HuH-7.5 (cell line): ENCODE data around the gene CST11.

Experiments
- DNase-seq: peaks from one replicate; pipeline ENCODE4 v3.0.0; 2011; ENCODE audit warnings: low spot score

The CST11 gene

GRCh38 chr20:23453549-23454543 lies 1.2 kb upstream of the CST11 start:
- DNase-seq = no peak

- DNase-seq = no peak
These were observed 654 bp downstream of the CST11 start for GRCh38 chr20:23451956-23452487.

DNA sequence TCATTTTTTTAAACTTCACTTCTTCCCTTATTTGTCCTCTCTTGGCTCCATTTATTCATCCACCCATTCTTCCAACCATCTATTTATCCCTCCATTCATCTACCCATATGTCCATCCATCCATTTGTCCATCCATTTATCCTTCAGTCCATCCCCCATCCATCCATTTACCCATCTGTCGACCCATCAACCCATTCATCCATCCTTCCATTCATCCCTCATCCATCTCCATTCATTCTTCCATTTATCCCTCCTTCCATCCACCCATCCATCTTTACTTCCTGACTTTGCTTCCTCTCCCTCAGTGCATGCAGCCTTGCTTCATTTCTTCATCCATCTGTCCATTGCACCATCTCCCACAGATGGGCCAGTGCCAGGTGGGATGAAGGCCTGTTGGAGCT lies 1.8 kb downstream of the CST11 start:
- no peak for DNase-seq

DNA sequence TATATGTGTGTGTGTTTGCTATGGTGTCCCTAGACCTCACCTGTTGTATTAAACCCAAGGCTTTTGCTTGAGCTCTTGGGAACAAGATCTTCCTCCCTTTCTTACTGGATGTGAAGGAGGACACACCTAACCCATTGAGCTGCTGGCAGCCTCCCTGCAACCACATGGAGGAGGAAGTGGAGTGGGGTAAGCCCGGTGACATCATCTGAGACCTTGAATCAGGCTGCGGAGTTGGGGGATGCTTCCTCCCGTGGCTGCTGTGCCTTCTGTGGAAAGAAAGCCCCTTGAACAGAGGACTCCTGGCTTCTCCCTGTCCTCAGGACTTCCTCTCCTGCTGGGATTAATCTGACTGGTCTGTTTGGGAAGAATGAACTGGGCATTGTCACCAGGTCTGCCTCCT lies 3.3 kb downstream of the CST11 start:
- no peak for DNase-seq

GRCh38 chr20:23448167-23448566 lies 4.5 kb downstream of the CST11 start:
- no peak for DNase-seq

GRCh38 chr20:23446505-23446904 lies 6.2 kb downstream of the CST11 start:
- DNase-seq = peak; percentile 35

DNA sequence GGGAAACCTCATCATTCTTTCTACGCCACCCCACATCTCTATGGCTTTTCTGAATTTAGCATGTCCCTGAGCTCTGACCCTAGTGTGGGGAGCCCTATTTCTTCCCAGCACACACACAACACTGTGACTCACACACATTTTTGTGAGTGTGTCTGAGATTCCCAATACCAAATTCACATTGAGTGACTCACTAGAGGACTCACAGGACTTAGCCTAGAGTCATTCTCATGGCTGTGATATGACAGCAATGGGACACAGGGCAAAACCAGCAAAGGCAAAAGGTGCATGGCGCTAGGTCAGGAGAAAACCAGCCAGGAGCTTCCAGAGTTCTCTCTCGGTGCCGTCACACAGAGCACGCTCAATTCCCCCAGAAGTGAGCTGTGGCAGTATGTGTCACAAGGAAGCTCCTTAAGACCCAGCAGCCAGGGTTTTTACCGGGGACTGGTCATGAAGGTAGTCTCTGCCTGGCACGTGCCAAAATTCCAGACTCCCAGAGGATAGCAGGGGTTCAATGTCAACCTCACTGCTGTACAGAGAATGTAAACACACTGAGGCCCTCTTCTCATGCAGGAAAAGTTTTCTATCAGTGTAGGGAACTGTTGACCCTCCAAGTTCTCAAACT lies 7.0 kb downstream of the CST11 start:
- DNase-seq = no peak

GRCh38 chr20:23444859-23445258 lies 7.8 kb downstream of the CST11 start:
- no peak for DNase-seq

DNA sequence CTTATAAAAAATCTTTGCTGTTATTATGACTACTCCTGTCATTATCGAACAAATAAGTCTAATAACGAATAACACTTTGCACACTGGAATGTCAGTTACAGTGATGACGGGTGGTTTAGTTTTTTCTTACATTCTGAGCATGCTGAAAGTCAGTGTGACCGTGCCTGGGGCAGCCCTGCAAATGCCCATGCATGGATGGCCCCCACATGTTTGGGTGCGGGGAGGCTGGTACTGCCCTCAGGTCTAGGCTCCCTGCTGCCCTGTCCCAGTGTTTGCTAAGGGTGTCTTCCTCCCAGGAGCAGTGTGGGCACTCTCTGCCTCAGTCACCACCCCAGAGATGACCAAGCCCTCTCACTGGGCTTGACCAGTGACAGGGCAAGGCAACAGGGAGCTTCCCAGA lies 10.2 kb downstream of the CST11 start:
- no peak for DNase-seq

GRCh38 chr20:23441850-23442313 lies 10.8 kb downstream of the CST11 start:
- DNase-seq = peak; percentile 79

DNA sequence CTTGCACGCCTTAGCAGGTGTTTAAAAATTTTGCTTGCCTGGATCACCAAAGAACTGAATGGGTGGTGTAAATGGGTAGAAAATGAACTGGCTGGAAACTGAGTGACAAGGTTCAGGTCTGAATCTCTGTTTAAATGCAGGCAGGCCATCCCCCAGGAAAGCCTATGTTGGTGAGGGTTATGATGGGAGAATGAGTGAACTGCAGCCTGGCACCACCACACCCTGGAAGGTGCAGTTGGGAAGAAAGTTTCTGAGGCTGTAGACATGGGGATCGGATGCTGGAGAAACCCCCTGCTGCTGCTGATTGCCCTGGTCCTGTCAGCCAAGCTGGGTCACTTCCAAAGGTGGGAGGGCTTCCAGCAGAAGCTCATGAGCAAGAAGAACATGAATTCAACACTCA lies 12.7 kb downstream of the CST11 start:
- no peak for DNase-seq

DNA sequence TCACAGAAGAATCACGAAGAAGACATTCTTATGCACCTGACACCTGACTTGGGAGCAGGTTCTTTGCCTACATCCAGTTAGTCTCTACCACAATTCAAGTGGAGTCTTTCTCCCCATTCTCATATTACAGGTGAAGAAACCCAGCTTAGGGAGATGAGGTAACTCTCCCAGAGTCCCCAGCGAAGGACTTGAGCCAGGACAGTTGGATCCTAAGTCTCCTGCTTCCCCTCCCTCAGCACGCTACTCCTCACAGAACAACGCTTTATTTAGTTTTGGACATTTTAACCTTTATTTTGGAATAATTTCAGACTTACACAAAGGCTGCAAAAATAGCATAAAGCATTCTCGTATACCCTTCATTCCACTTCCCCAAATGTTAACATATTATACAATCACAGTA lies 14.0 kb downstream of the CST11 start:
- DNase-seq = no peak

DNA sequence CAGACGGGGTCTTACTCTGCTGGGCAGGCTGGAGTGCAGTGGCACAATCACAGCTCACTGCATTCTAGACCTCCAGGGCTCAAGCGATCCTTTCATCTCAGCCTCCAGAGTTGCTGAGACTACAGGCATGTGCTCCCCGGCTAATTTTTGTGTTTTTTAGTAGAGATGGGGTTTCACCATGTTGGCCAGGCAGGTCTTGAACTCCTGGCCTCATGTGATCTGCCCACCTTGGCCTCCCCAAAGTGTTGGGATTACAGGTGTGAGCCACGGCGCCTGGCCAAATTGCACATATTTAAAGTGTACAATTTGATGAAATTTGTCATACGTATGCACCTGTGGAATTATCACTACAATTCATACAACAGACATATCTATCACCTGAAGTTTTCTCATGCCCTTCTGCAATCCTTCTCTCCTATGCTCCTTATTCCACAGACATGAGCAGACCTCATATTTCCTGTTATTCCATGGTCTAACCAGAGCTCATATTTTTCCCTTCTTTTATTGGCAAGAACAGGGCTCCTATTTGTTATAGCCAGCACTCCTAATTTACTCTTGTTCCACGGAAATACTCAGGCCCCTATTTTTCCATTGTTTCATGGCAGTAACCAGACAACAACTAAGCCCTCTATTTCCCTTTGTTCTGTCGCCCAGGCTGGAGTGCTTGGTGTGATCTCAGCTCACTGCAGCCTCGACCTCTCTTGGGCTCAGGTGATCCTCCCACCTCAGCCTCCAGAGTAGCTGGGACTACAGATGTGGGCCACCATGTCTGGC lies 15.4 kb downstream of the CST11 start:
- no peak for DNase-seq

- DNase-seq = no peak
These were observed 16.0 kb downstream of the CST11 start for GRCh38 chr20:23436681-23437080.

DNA sequence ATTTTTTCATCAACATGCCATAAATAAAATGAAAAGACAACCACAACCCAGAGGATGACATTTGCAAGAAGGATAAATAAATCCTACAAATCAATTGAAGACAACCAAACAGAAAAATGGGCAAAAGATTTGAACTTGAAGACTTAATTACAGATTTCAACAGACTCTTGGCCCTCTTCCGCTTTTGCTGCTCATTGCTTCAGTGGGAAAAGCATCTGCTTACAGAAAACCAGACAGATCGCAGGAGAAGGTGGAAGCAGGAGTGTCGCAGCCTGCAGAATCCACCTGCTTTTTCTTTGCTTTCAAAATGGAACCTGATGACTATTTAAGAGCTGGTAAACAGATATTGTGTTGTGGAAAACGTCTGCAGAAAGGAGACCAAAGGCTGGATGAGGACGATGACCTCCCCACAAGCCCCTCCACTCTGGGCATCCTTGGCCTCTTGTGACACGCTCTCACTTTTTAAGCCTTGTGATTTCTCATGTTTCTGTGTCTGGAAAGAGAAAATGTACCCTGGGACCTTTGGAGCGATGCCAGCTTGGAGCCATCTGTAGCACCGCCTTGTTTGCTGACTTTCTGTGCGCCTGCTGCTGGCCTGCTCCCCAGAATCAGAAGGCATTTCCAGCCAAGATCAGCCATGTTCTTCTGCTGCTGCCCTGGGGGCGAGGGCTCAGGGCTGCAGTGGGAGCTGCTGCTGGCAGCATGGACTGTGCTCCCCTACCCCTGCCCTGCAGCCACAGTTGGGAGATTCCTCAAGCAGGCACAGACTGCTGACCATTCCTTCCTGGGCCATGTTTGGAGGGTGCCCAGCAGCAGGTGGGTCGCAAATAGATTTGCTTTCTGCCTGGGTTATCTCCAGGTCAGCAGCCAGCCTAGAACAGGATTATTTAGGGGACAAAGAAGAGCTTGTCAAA lies 16.8 kb downstream of the CST11 start:
- no peak for DNase-seq

DNA sequence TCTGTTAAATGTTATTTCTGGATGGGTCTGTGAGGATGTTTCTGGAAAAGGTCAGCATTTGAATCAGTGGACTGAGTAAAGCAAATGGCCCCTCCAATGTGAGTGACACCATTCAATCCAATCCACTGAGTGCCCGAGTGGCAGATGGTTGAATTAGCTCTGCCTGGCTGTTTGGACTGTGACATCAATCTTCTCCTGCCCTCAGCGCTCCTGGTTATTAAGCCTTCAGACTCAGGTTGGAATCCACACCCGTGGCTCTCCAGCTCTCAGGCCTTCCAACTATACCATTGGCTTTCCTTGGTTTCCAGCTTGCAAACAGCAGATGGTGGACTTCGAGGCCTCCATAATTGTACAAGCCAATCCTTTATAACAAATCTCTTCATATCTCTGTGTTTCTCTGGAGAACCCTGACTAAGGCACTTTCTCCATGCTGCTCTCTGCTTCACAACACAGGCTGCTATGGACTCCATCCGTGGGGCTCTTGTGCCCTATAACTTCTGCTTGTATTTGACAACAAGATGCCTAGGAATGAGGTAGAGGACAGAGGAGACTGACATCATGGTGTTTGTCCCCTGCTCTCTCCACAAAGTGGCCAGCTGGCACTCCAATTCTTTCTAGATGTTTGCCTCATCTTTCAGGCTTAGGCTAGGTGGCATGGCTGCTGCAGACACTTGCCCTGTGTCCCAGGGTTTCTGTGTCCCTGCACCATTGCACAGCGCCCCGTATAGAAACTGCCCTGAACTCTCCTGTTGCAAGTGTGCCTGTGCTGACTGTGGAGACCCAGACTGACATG lies 18.0 kb downstream of the CST11 start:
- no peak for DNase-seq

- no peak for DNase-seq
These were observed 19.0 kb downstream of the CST11 start for GRCh38 chr20:23433628-23434027.

GRCh38 chr20:23425129-23425528 lies 27.5 kb downstream of the CST11 start:
- DNase-seq = no peak

GRCh38 chr20:23420943-23421931 lies 31.4 kb downstream of the CST11 start, which contains the start of gene NAPB:
Gene NAPB (minus strand): TSS chr20:23421488. CDS start chr20:23421402, 86 bp downstream.
- DNase-seq = peak; percentile 90
